Cardiac muscle cell (in vitro differentiated cells and primary cell): ENCODE results near the gene CYS1. TPM values are rescaled to one million over a fixed set of nuclear protein-coding genes. Genes with fewer than 3 reads are reported as not detected.

Experiments used
- DNase-seq, 2 donors: peaks; one replicate each; pipeline versions ENCODE4 v3.0.0 to v3.0.0-alpha.2; 2010 to 2017; ENCODE audit warnings: low read depth in 1 of 2, low spot score in 1 of 2
- H3K27ac ChIP-seq: fragments of 200-600 bp; sonication (generic); 2 replicates; pipeline ENCODE4 v1.5.1; 2016
- H3K27me3 ChIP-seq: fragments of 200-600 bp; sonication (generic); 2 replicates; pipeline ENCODE4 v1.6.0; 2016; ENCODE audit warnings: control low read depth
- H3K36me3 ChIP-seq: fragments of 200-600 bp; sonication (generic); 2 replicates; pipeline ENCODE4 v1.5.1; 2016; ENCODE audit warnings: control low read depth
- H3K4me1 ChIP-seq: fragments of 200-600 bp; sonication (generic); 2 replicates; pipeline ENCODE4 v1.8.1; 2017; ENCODE audit warnings: low read depth, mild to moderate bottlenecking, mixed run types
- H3K4me3 ChIP-seq: fragments of 200-600 bp; sonication (generic); 2 replicates; pipeline ENCODE4 v1.5.1; 2016; ENCODE audit warnings: mild to moderate bottlenecking
- H3K9me3 ChIP-seq: fragments of 200-600 bp; sonication (generic); 2 replicates; pipeline ENCODE4 v1.5.1; 2017; ENCODE audit warnings: low read depth, mild to moderate bottlenecking, control low read depth
- CTCF ChIP-seq: IDR thresholded peaks from 2 replicates; pipeline ENCODE4 v1.5.1; 2012; ENCODE audit warnings: low read depth, mild to moderate bottlenecking, low read length
- polyA plus RNA-seq: library from polyadenylated mRNA; unstranded; fragments of >200 nt; fragmentation: Nextera tagmentation; extraction: Ambion mirVana; gene quantifications from 2 replicates; pipeline ENCODE4 v1.2.1, GENCODE V29; 2016
- total RNA-seq: library from RNA; depleted of rRNA; stranded (reverse); fragments of >200 nt; gene quantifications from 2 replicates; pipeline ENCODE4 v1.2.3, GENCODE V29; 2016

CYS1 gene
- total and polyA plus RNA-seq, 2 experiments from 2014 or later = 0.89 to 1.1 TPM

- no peaks in the 10 kb centered on the region for H3K9me3 ChIP-seq
- H3K27ac ChIP-seq = no peak overlapping the region
- H3K27me3 ChIP-seq = no peaks in the 10 kb centered on the region
- no peaks in the 10 kb centered on the region for H3K4me1 ChIP-seq
- DNase-seq = no peak
- no peak for TF ChIP-seq CTCF
- H3K36me3 ChIP-seq = no peaks in the 10 kb centered on the region
- no peak overlapping the region for H3K4me3 ChIP-seq
Measured at GRCh38 chr2:10027660-10028330, 52.4 kb downstream of the CYS1 start.

DNA sequence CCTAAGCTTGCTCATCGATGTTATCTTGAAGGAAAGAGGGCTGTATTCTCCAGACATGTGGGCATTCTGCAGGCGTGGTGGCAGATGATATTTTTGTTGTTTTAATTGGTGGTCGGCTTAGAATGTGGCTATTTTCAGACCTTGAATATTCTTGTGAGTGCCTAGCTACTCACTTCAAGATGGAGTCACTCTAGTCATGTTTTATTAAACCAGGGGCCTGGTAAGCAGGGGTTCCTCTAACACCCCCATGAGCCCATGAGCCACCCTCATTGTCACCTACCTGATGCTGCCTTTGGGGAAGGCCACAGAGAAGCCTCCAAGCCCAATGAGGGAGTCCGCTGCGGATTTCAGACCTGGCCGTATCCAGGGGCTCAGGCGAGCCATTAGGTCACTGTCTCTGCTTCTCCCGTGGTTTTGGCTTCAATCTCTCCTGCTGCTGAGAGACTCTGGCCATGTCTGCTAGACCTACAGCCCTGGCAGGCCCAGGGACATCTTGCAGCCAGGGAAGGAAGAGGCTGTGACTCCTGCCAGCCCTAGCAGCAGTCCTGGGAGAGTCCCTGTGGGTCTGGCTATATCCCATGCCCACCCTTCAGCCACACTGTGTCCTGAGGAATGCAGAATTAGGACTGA lies 53.2 kb downstream of the CYS1 start:
- H3K27me3 ChIP-seq = no peaks in the 10 kb centered on the region
- TF ChIP-seq CTCF = no peak
- no peak overlapping the region for H3K27ac ChIP-seq
- H3K4me1 ChIP-seq = no peaks in the 10 kb centered on the region
- no peak for DNase-seq
- no peaks in the 10 kb centered on the region for H3K9me3 ChIP-seq
- H3K36me3 ChIP-seq = no peaks in the 10 kb centered on the region
- H3K4me3 ChIP-seq = no peak overlapping the region

GRCh38 chr2:10022966-10023662 lies 57.1 kb downstream of the CYS1 start:
- no peak for TF ChIP-seq CTCF
- no peak overlapping the region for H3K4me3 ChIP-seq
- DNase-seq = no peak
- no peaks in the 10 kb centered on the region for H3K4me1 ChIP-seq
- no peaks in the 10 kb centered on the region for H3K9me3 ChIP-seq
- no peak overlapping the region for H3K27ac ChIP-seq
- H3K36me3 ChIP-seq = no peaks in the 10 kb centered on the region
- no peaks in the 10 kb centered on the region for H3K27me3 ChIP-seq

GRCh38 chr2:10022445-10022844 lies 57.8 kb downstream of the CYS1 start:
- TF ChIP-seq CTCF = no peak
- Histone ChIP-seq H3K4me1 (no peaks in the 10 kb centered on the region), H3K27me3 (no peaks in the 10 kb centered on the region), H3K27ac (no peak overlapping the region), H3K36me3 (no peaks in the 10 kb centered on the region), H3K9me3 (no peaks in the 10 kb centered on the region), H3K4me3 (no peak overlapping the region)
- DNase-seq = no peak

DNA sequence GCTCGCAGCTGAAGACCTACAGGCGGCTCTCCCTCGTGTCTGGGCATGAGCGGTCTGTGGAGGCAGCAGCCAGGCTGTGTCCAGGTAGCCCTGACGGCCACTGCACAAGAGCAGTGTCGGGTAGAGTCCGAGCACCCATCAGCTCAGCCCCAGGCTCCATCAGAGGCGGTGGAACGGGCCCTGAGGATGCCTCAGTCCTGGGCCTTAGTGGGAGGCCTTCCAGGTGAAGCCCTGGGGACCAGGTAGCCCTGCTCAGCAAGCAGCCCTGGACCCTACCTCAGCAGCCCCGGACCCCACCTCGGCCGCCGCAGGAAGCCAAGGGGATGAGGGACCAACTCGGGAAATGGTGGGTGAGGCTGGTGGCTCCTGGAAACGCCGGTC lies 58.2 kb downstream of the CYS1 start:
- no peak for DNase-seq
- Histone ChIP-seq H3K4me1 (no peaks in the 10 kb centered on the region), H3K4me3 (no peak overlapping the region), H3K27me3 (no peaks in the 10 kb centered on the region), H3K36me3 (no peaks in the 10 kb centered on the region), H3K9me3 (no peaks in the 10 kb centered on the region), H3K27ac (no peak overlapping the region)
- no peak for TF ChIP-seq CTCF
